A549 (cell line): ENCODE measurements around the gene RSPH6A. TPM values are rescaled to one million over a fixed set of nuclear protein-coding genes. Genes with fewer than 3 reads are reported as not detected.
A peak's percentile ranks its signal among the peaks of the same experiment; 100 is the strongest.

Source experiments
- ATAC-seq, 2 experiments: fragments of 200-7000 bp in 1 of 2; fragments of >200 bp in 1 of 2; cut with Nextera tagmentation in 1 of 2; cut with Tn5 transposase in 1 of 2; 3 replicates each; pipeline versions ENCODE4 v1.8.0 to v1.9.1; 2018 to 2020; ENCODE audit warnings: mild to moderate bottlenecking in 1 of 2, moderate library complexity in 1 of 2
- CTCF ChIA-PET: fragments of 300-600 bp; sonication (Branson Sonifier 250); formaldehyde crosslinking; extraction: SDS; loops from one replicate; lab custom pipeline; 2021; ENCODE audit warnings: antibody characterized with exemption, inconsistent platforms; lab: Yijun Ruan, JAX
- POLR2A ChIA-PET: fragments of 350-600 bp; formaldehyde crosslinking; extraction: SDS; loops from one replicate; lab custom pipeline; 2021; ENCODE audit warnings: antibody characterized with exemption, inconsistent platforms; lab: Yijun Ruan, JAX
- DNase-seq, 2 experiments: peaks; one replicate each; pipeline versions ENCODE4 v3.0.0 to v3.0.0-alpha.2; 2011 to 2016; ENCODE audit warnings: low read depth in 1 of 2, low spot score in 1 of 2
- FAIRE-seq: peaks from 2 replicates; lab custom pipeline; 2011; peaks lifted over from hg19 to GRCh38; lab: Jason Lieb, UNC
- H3K27ac ChIP-seq, 2 experiments: fragments of >200 bp; sonication (Bioruptor Twin); formaldehyde crosslinking; 3 replicates each; pipeline ENCODE4 v1.5.1; 2016 to 2017
- H3K4me1 ChIP-seq: fragments of >200 bp; sonication (Bioruptor Twin); formaldehyde crosslinking; 3 replicates; pipeline ENCODE4 v1.6.1; 2016
- H3K4me2 ChIP-seq: fragments of >200 bp; sonication (Bioruptor Twin); formaldehyde crosslinking; 3 replicates; pipeline ENCODE4 v1.6.1; 2016
- H3K4me3 ChIP-seq: fragments of >200 bp; sonication (Bioruptor Twin); formaldehyde crosslinking; 3 replicates; pipeline ENCODE4 v1.5.1; 2016
- H3K9me3 ChIP-seq: fragments of >200 bp; sonication (Bioruptor Twin); formaldehyde crosslinking; 3 replicates; pipeline ENCODE4 v1.6.1; 2016
- BHLHE40 ChIP-seq: IDR thresholded peaks from 2 replicates; pipeline ENCODE4 v1.6.1; 2012; ENCODE audit warnings: low read depth, low read length, inconsistent platforms
- CBX8 ChIP-seq: fragments of 200-600 bp; sonication (generic); IDR thresholded peaks from 2 replicates; pipeline ENCODE4 v1.6.1; 2016
- CEBPB ChIP-seq, 2 experiments: fragments of >200 bp in 1 of 2; sonication (Bioruptor Twin) in 1 of 2; formaldehyde crosslinking in 1 of 2; IDR thresholded peaks; 2 replicates each; pipeline ENCODE4 v1.6.1; 2012 to 2016
- CHD4 ChIP-seq: fragments of 200-600 bp; sonication (generic); IDR thresholded peaks from 2 replicates; pipeline ENCODE4 v1.6.1; 2016; ENCODE audit warnings: antibody characterized with exemption, mild to moderate bottlenecking, borderline replicate concordance
- EHMT2 ChIP-seq: fragments of 200-600 bp; sonication (generic); IDR thresholded peaks from 2 replicates; pipeline ENCODE4 v1.6.1; 2016; ENCODE audit warnings: antibody characterized with exemption, low read depth, mild to moderate bottlenecking, moderate library complexity
- ESRRA ChIP-seq: fragments of 150-350 bp; IDR thresholded peaks from 2 replicates; pipeline ENCODE4 v1.6.1; 2014; ENCODE audit warnings: mild to moderate bottlenecking, low read length, borderline replicate concordance
- HOXA7 ChIP-seq: fragments of 250-450 bp; sonication (Bioruptor Pico); IDR thresholded peaks from 2 replicates; pipeline ENCODE4 v1.5.0; 2020; ENCODE audit warnings: mild to moderate bottlenecking, moderate library complexity
- HOXB13 ChIP-seq: fragments of 250-450 bp; sonication (Bioruptor Pico); IDR thresholded peaks from 2 replicates; pipeline ENCODE4 v1.5.0; 2020; ENCODE audit warnings: low read depth, mild to moderate bottlenecking, moderate library complexity
- JUN ChIP-seq, 2 experiments: fragments of >200 bp; sonication (Bioruptor Twin); formaldehyde crosslinking; IDR thresholded peaks; 2 replicates in 1 of 2; 3 replicates in 1 of 2; pipeline ENCODE4 v1.6.1; 2016 to 2017
- NPAS2 ChIP-seq: fragments of 250-450 bp; sonication (Bioruptor Pico); IDR thresholded peaks from 2 replicates; pipeline ENCODE4 v1.8.0; 2022; ENCODE audit warnings: mild to moderate bottlenecking, moderate library complexity, borderline replicate concordance
- NR3C1 ChIP-seq: fragments of >200 bp; sonication (Bioruptor Twin); formaldehyde crosslinking; IDR thresholded peaks from 3 replicates; pipeline ENCODE4 v1.6.1; 2017
- PBX3 ChIP-seq: IDR thresholded peaks from 2 replicates; pipeline ENCODE4 v1.6.1; 2012
- RAD21 ChIP-seq, 2 experiments: fragments of >200 bp in 1 of 2; sonication (Bioruptor Twin) in 1 of 2; formaldehyde crosslinking in 1 of 2; IDR thresholded peaks in 1 of 2; conservative IDR thresholded peaks in 1 of 2; 2 replicates in 1 of 2; 3 replicates in 1 of 2; pipeline ENCODE4 v1.6.1; 2012 to 2018; ENCODE audit warnings: inconsistent platforms in 1 of 2
- REST ChIP-seq: fragments of 200-600 bp; sonication (generic); IDR thresholded peaks from 2 replicates; pipeline ENCODE4 v1.6.1; 2016; ENCODE audit warnings: antibody characterized with exemption, mild to moderate bottlenecking, moderate library complexity
- RFX5 ChIP-seq: fragments of 450-650 bp; IDR thresholded peaks from 2 replicates; pipeline ENCODE4 v1.7.1; 2014; ENCODE audit warnings: antibody characterized with exemption, mild to moderate bottlenecking, moderate library complexity
- RNF2 ChIP-seq: fragments of 200-600 bp; sonication (generic); IDR thresholded peaks from 2 replicates; pipeline ENCODE4 v1.6.1; 2016; ENCODE audit warnings: low read depth, mild to moderate bottlenecking, antibody characterized with exemption, moderate library complexity, borderline replicate concordance
- TFCP2L1 ChIP-seq: fragments of 250-450 bp; sonication (Bioruptor Pico); IDR thresholded peaks from 2 replicates; pipeline ENCODE4 v1.5.0; 2021; ENCODE audit warnings: mild to moderate bottlenecking
- TP53 ChIP-seq: fragments of 250-450 bp; sonication (Bioruptor Pico); IDR thresholded peaks from 2 replicates; pipeline ENCODE4 v1.5.0; 2021; ENCODE audit warnings: mild to moderate bottlenecking, moderate library complexity
- ZC3H11A ChIP-seq: fragments of 450-650 bp; IDR thresholded peaks from 2 replicates; pipeline ENCODE4 v1.6.1; 2014; ENCODE audit warnings: antibody characterized with exemption, mild to moderate bottlenecking
- ZFP36 ChIP-seq: fragments of 450-650 bp; IDR thresholded peaks from 2 replicates; pipeline ENCODE4 v1.6.1; 2014; ENCODE audit warnings: borderline replicate concordance; ENCODE audit not compliant: partially characterized antibody
- ZSCAN20 ChIP-seq: fragments of 250-450 bp; sonication (Bioruptor Pico); IDR thresholded peaks from 2 replicates; pipeline ENCODE4 v1.8.0; 2022; ENCODE audit warnings: mild to moderate bottlenecking, moderate library complexity
- WGBS: methylation state at CpG from one replicate; pipeline ENCODE4 v1.1.6; 2017; ENCODE audit errors: missing lambda C conversion rate; 5-methylcytosine and 5-hydroxymethylcytosine counted together
- polyA plus RNA-seq, 4 experiments: library from polyadenylated mRNA; depleted of rRNA in 3 of 4; stranded (reverse); fragments of >200 nt; fragmentation: RNase III in 1 of 4; extraction: RNeasy Plus Mini Kit Qiagen cat#74134 plus additional on column Dnase treatment in 1 of 4; gene quantifications; 2 replicates in 3 of 4; 3 replicates in 1 of 4; pipeline ENCODE4 v1.2.3, GENCODE V29; 2011 to 2017
- TF ChIP-seq, protein P1 (sequence below): fragments of 450-650 bp; IDR thresholded peaks from 2 replicates; pipeline ENCODE4 v1.6.1; 2014; ENCODE audit warnings: antibody characterized with exemption
- TF ChIP-seq, protein P2 (sequence below): IDR thresholded peaks from 2 replicates; pipeline ENCODE4 v1.6.1; 2012
- TF ChIP-seq, protein P3 (sequence below): fragments of 250-450 bp; sonication (Bioruptor Pico); IDR thresholded peaks from 2 replicates; pipeline ENCODE4 v1.5.0; 2021; ENCODE audit warnings: mild to moderate bottlenecking, moderate library complexity, borderline replicate concordance

RSPH6A gene
- polyA plus RNA-seq, 2 of the 4 experiments (the other 2 are of a cell fraction): not detected

GRCh38 chr19:45825263-45825605 lies 10.1 kb upstream of the RSPH6A start (continued):
- TF ChIP-seq, protein P1, sequence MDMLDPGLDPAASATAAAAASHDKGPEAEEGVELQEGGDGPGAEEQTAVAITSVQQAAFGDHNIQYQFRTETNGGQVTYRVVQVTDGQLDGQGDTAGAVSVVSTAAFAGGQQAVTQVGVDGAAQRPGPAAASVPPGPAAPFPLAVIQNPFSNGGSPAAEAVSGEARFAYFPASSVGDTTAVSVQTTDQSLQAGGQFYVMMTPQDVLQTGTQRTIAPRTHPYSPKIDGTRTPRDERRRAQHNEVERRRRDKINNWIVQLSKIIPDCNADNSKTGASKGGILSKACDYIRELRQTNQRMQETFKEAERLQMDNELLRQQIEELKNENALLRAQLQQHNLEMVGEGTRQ: no peak
- no peak for TF ChIP-seq CEBPB (IDR thresholded peaks at IDR 0.05)
- no peak for TF ChIP-seq TFCP2L1 (CRISPR knock-in tag)
- TF ChIP-seq, protein P2, sequence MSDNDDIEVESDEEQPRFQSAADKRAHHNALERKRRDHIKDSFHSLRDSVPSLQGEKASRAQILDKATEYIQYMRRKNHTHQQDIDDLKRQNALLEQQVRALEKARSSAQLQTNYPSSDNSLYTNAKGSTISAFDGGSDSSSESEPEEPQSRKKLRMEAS: no peak
- no peak for TF ChIP-seq EHMT2
- TF ChIP-seq, protein P3, sequence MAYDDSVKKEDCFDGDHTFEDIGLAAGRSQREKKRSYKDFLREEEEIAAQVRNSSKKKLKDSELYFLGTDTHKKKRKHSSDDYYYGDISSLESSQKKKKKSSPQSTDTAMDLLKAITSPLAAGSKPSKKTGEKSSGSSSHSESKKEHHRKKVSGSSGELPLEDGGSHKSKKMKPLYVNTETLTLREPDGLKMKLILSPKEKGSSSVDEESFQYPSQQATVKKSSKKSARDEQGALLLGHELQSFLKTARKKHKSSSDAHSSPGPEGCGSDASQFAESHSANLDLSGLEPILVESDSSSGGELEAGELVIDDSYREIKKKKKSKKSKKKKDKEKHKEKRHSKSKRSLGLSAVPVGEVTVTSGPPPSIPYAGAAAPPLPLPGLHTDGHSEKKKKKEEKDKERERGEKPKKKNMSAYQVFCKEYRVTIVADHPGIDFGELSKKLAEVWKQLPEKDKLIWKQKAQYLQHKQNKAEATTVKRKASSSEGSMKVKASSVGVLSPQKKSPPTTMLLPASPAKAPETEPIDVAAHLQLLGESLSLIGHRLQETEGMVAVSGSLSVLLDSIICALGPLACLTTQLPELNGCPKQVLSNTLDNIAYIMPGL (CRISPR knock-in tag): no peak

DNA sequence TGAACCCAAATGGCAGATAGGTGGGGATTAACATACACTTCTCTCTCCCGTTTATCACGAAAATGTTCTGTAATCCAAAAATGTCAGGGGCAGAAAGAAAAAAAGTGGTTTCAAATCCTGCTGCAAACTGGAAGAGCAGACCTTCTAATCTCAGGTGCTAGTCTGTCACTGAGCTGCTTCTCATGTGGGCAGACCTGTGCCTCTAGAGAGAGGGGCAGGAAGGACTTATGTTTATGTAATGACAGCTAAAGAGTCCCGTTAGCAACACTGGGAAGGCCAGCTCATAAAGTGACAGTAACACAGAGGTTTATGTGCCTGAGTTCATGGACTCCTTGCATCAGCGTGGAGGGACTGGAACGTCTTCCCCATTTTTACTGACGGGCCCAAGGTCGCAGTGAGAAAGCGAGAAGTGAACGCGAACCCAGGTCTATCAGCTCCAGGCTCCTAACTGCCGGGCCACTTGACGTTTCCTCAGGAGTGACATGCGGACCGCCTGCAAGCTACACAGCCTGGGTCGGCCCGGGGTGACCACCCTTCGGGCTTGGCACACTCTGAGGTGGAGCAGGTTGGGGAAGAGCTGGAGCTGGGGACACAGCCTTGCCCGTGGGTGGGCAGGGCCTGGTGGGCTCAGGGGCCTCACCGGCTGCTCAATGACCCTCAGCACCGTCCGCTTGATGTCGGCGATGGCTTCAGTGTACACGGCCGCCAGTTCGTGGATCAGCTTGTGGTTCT lies 9.6 kb upstream of the RSPH6A start:
- no peak overlapping the region for H3K4me2 ChIP-seq
- DNase-seq (no peak), ATAC-seq (no peak), FAIRE-seq (no peak)
- 90% methylated on average over 26 of the region's 26 CpGs for WGBS
- H3K4me1 ChIP-seq: no peaks in the 10 kb centered on the region
- H3K27ac ChIP-seq: no peak overlapping the region
- H3K9me3 ChIP-seq: no peaks in the 10 kb centered on the region
- no peak for TF ChIP-seq HOXA7
- TF ChIP-seq ZC3H11A: no peak
- no peak for TF ChIP-seq NR3C1
- ChIA-PET POLR2A (interaction anchor here (0.9 to 1.1 kb wide), 2 partner anchors 38 to 56 kb away, joined by 4 to 7 read pairs; partner anchors contain the start of genes SIX5 and SYMPK), CTCF (interaction anchor here (1.3 to 62.0 kb wide), 6 partner anchors 12 to 253 kb away, joined by 3 to 2204 read pairs (median 16); partner anchors contain the start of genes DMPK, DMWD, FOXA3 and RSPH6A)
- no peak overlapping the region for H3K4me3 ChIP-seq

- Histone ChIP-seq H3K4me1 (no peaks in the 10 kb centered on the region), H3K4me2 (no peak overlapping the region), H3K4me3 (no peak overlapping the region), H3K9me3 (no peaks in the 10 kb centered on the region), H3K27ac (no peak overlapping the region)
- no peak for DNase-seq
- no peak for TF ChIP-seq BHLHE40
- TF ChIP-seq HOXB13: no peak
- TF ChIP-seq TP53 (CRISPR knock-in tag): no peak
- no peak for TF ChIP-seq RFX5
- peak in 1 of 2 experiments; percentile 29; a peak in 1 of 5 replicates for TF ChIP-seq JUN (IDR thresholded peaks at IDR 0.05)
- no peak for TF ChIP-seq RAD21 (conservative IDR thresholded peaks at IDR 0.05 in 1 of 2, IDR thresholded peaks at IDR 0.05 in 1 of 2)
- no peak for TF ChIP-seq CBX8
- TF ChIP-seq ESRRA: no peak
- TF ChIP-seq NPAS2: no peak
- ChIA-PET POLR2A (interaction anchor here (0.9 kb wide), 1 partner anchor 55 kb away, joined by 7 read pairs; the partner anchor contains the start of gene SIX5), CTCF (interaction anchor here (1.1 to 62.0 kb wide), 8 partner anchors 12 to 441 kb away, joined by 3 to 2204 read pairs (median 16); partner anchors contain the start of genes DMPK, DMWD, FOXA3 and RSPH6A)
- ATAC-seq: no peak
- WGBS: 85% methylated on average over 12 of the region's 12 CpGs
- no peak for FAIRE-seq
These were observed 8.9 kb upstream of the RSPH6A start for GRCh38 chr19:45824041-45824471.

- no peak overlapping the region for H3K4me3 ChIP-seq
- ATAC-seq: no peak
- H3K4me2 ChIP-seq: no peak overlapping the region
- DNase-seq: no peak
- ChIA-PET POLR2A (no interaction called here), CTCF (interaction anchor here (1.1 to 62.0 kb wide), 6 partner anchors 13 to 442 kb away, joined by 3 to 2204 read pairs (median 30); partner anchors contain the start of genes DMPK, DMWD, FOXA3 and RSPH6A)
- 92% methylated on average over 12 of the region's 12 CpGs for WGBS
- H3K9me3 ChIP-seq: no peaks in the 10 kb centered on the region
- no peak overlapping the region for H3K27ac ChIP-seq
- FAIRE-seq: no peak
- H3K4me1 ChIP-seq: no peaks in the 10 kb centered on the region
- TF ChIP-seq RFX5 (no peak), ZFP36 (no peak), ZC3H11A (no peak), RAD21 (conservative IDR thresholded peaks at IDR 0.05 in 1 of 2, IDR thresholded peaks at IDR 0.05 in 1 of 2) (no peak), ZSCAN20 (CRISPR knock-in tag) (no peak), PBX3 (no peak), RNF2 (no peak), CEBPB (IDR thresholded peaks at IDR 0.05) (no peak), CHD4 (no peak), REST (no peak)
These were observed 8.1 kb upstream of the RSPH6A start for GRCh38 chr19:45823182-45823581.
